ENCODE results near the gene CAMTA1.

Gene CAMTA1

DNA sequence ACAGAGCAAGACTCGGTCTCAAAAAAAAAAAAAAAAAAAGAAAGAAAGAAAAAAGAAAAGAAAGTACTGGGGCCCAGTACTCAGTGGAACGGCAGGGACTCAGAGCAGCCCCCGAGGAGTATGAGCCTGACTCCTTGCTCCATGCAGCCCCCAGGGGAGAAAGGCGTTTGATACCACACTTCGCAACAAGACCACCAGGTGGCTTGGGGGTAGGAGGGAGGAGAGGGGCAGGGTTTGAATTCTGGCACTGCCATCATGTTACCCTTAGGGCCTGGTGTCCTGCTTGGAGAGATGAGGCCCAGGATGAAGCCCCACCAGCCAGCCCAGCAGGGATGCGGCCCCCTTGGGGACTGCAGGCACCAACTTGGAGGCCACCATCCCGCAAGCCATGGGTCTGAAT is 664.5 kb downstream of the CAMTA1 start:
- Histone ChIP-seq H3K27ac (ENCODE audit: low read length) (no peak overlapping the region), H3K9me3 (ENCODE audit: control insufficient read depth, low read depth, low read length) (no peaks in the 10 kb centered on the region), H3K9ac (ENCODE audit: low read length) (no peak overlapping the region), H3K4me3 (ENCODE audit: low read length) (no peak overlapping the region), H3K4me1 (ENCODE audit: control insufficient read depth, low read depth, low read length) (no peaks in the 10 kb centered on the region), H3K27me3 (ENCODE audit: control insufficient read depth, insufficient read depth, low read length) (no peaks in the 10 kb centered on the region), H3K36me3 (ENCODE audit: control insufficient read depth, low read depth, low read length) (no peaks in the 10 kb centered on the region)

DNA sequence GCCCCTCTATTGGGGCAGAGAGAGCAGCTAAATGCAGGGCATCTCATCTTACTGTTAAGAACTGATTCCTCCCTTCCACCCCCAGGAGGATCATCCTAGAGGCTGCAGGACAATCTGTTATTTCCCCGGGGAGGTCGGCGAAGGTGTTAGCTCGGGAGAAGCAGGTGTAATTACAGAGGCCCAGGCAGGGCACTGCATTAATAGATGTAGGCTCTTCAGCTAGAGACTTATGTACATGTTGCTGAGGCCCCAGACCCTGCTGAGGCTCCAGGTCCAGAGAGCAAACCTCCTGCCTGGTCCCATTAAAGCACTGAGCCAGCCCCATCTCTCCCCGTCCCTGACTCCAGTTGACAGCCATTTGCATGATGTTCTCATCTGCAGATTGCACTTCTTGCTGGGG is 665.6 kb downstream of the CAMTA1 start:
- Histone ChIP-seq H3K27me3 (ENCODE audit: control insufficient read depth, insufficient read depth, low read length) (no peaks in the 10 kb centered on the region), H3K4me1 (ENCODE audit: control insufficient read depth, low read depth, low read length) (peaks cover 2% of the 10 kb centered on the region), H3K27ac (ENCODE audit: low read length) (no peak overlapping the region), H3K36me3 (ENCODE audit: control insufficient read depth, low read depth, low read length) (no peaks in the 10 kb centered on the region), H3K9me3 (ENCODE audit: control insufficient read depth, low read depth, low read length) (no peaks in the 10 kb centered on the region), H3K9ac (ENCODE audit: low read length) (no peak overlapping the region), H3K4me3 (ENCODE audit: low read length) (no peak overlapping the region)

DNA sequence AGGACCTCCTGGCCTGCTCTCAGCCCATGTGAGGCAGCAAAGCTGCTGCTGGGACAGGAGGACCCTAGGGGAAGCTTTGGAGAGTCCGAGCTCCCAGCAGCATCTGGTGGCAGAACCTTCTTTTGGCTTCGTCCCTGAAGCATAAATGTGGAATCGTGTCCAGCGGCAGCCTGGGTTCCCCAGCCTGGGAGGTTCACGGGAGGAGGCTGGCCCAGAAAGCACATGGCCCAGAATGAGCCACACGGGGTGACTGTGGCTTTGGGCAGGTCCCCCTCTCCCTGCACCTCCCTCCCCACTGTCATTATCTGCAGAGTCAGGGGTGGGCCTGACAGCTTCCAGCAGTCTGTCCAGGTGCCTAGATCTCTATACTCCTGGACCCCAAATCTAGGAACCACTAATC is 667.8 kb downstream of the CAMTA1 start:
- Histone ChIP-seq H3K4me3 (ENCODE audit: low read length) (no peak overlapping the region), H3K27me3 (ENCODE audit: control insufficient read depth, insufficient read depth, low read length) (no peaks in the 10 kb centered on the region), H3K9ac (ENCODE audit: low read length) (no peak overlapping the region), H3K9me3 (ENCODE audit: control insufficient read depth, low read depth, low read length) (no peaks in the 10 kb centered on the region), H3K4me1 (ENCODE audit: control insufficient read depth, low read depth, low read length) (peaks cover 7% of the 10 kb centered on the region), H3K27ac (ENCODE audit: low read length) (no peak overlapping the region), H3K36me3 (ENCODE audit: control insufficient read depth, low read depth, low read length) (no peaks in the 10 kb centered on the region)

DNA sequence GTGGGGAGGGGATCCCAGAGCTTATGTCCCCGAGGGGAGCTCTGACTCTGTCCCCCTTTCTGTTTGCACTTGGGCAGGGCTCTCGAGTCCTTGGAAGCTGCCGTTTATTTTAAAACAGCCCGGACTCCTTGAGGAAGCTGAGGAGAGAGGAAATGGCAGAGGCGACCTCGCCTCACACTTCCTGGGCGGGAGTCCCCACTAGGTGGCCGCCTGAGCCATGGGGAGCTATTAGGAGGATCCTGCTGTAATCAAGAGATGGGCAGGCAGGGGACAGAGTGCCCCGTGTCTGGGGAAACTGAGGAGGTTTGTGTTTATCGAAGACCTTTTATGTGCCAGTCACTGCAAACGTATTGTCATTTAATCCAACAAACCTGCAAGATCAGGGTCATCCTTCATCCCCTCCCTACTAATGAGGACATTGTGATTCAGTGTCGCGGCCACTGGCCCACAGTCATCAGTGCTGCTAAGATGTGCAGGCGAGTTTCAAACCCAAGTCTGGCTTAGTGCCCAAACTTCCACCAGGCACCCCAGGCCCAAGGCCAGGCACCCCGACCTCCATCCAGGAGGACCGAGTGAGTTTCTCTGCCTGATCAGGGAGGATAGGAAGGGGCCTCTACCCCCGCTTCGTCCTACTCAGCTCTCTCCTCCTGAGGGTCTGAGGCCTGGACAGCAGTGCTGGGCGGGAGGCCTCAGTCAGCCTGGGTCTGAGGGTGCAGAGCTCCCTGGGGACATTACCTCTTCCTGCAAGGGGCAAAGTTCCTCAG is 669.0 kb downstream of the CAMTA1 start:
- Histone ChIP-seq H3K9ac (ENCODE audit: low read length) (no peak overlapping the region), H3K4me3 (ENCODE audit: low read length) (no peak overlapping the region), H3K27ac (ENCODE audit: low read length) (no peak overlapping the region), H3K36me3 (ENCODE audit: control insufficient read depth, low read depth, low read length) (no peaks in the 10 kb centered on the region), H3K9me3 (ENCODE audit: control insufficient read depth, low read depth, low read length) (no peaks in the 10 kb centered on the region), H3K4me1 (ENCODE audit: control insufficient read depth, low read depth, low read length) (peaks cover 7% of the 10 kb centered on the region), H3K27me3 (ENCODE audit: control insufficient read depth, insufficient read depth, low read length) (no peaks in the 10 kb centered on the region)

DNA sequence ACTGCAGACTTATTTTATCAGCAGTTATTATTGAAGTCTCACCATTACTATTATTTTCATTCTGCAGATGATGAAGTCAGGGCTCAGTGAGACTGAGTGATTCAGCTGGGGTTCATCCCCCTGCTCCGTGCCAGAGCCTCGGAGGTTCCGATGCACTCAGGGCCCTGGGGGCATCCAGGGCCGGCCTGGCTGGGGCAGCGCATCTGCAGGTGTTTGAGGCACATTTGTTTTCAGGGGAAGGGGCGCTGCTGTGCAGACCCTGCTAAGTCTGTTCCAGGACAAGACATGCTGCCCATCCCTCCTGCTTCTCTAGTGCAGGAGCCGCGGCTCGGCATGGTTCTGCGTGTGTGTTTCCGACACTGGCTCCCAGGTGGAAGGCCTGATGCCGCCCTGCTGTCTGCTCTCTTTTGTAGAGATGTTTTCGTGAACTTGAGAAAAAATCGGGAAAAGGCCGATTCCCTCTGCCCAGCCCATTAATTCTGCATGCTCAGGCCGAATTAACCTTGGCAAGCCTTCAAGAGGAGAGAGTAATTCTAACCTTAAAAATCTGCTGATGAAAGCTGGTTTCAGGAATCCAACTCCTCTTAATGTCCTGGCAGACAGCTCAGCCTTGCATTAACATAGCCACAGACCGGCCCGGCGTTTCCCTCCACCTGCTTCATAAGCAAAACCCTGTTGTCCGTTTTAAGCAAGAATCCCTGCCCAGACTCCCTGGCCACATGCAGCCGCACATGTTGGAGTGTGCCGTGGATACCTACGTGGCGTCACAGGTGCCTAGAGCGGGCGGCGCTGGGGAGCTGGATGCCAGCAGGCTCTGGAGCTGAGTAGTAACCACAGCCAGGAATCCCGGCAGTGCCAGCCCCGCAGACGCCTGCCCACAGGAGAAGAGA is 669.9 kb downstream of the CAMTA1 start:
- H3K4me1 ChIP-seq (ENCODE audit: control insufficient read depth, low read depth, low read length) = peaks cover 7% of the 10 kb centered on the region
- H3K36me3 ChIP-seq (ENCODE audit: control insufficient read depth, low read depth, low read length) = no peaks in the 10 kb centered on the region
- no peaks in the 10 kb centered on the region for H3K9me3 ChIP-seq (ENCODE audit: control insufficient read depth, low read depth, low read length)
- H3K4me3 ChIP-seq (ENCODE audit: low read length) = no peak overlapping the region
- H3K27ac ChIP-seq (ENCODE audit: low read length) = no peak overlapping the region
- no peaks in the 10 kb centered on the region for H3K27me3 ChIP-seq (ENCODE audit: control insufficient read depth, insufficient read depth, low read length)
- H3K9ac ChIP-seq (ENCODE audit: low read length) = no peak overlapping the region

DNA sequence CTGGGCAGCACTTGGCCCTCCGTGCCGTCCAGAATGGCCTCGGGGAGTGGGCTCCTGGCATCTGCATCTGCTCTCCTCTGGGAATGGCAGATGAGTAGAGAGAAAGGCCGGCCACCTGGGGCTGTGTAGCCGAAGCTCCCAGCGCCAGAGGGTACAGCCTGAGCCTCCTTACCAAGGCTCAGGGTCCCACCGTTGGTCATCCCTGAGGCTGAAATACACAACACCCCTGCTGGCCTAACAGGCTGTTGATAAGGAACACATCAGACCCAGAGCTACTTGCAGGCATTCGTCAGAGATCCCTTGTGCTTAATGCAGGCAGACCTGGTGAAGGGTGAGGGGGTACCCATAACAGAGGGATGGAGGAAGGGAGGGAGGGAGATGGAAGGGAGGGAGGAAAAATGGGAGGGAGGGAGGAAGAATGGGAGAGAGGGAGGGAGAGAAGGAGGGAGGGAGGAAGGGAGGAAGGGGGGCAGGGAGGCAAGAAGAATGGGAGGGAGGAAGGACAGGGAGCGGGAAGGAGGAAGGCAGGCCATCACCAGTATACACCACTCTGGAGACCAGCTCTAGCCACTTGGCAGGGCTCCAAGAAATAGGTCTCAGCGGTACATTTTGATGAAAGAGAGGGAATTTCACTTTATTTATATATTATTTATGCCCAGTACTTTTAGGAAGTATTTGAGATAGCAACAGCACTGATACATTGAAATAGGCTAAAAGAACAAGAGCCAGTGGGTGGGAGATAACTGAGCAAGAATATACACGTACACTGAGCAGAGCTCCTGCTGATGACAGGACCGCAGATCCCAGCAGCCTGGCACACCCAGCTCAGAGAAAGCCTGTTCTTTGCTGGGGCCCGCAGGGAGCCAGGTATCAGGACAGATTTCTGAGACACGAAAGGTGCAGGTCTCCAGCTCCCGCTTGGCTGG is 670.8 kb downstream of the CAMTA1 start:
- Histone ChIP-seq H3K4me3 (ENCODE audit: low read length) (no peak overlapping the region), H3K9me3 (ENCODE audit: control insufficient read depth, low read depth, low read length) (no peaks in the 10 kb centered on the region), H3K27me3 (ENCODE audit: control insufficient read depth, insufficient read depth, low read length) (no peaks in the 10 kb centered on the region), H3K27ac (ENCODE audit: low read length) (no peak overlapping the region), H3K4me1 (ENCODE audit: control insufficient read depth, low read depth, low read length) (peaks cover 7% of the 10 kb centered on the region), H3K36me3 (ENCODE audit: control insufficient read depth, low read depth, low read length) (no peaks in the 10 kb centered on the region), H3K9ac (ENCODE audit: low read length) (no peak overlapping the region)

DNA sequence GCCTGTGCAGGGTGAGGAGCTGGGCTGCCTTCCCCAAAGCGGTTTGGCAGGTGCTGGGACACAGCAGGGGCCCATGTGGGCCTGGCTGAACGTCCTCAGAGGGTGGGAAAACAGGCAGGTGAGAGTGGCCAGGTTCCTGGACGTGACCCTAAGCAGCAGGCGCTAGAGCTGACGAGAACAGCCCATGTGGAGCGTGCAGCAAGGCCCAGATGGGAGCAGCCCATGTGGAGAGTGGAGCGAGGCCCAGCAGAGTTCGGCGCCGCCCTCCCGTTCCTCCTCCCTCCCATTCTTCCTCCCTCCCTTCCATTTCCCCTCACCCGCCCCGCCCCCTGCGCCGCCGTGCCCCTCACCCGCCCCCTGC is 671.4 kb downstream of the CAMTA1 start:
- Histone ChIP-seq H3K27me3 (ENCODE audit: control insufficient read depth, insufficient read depth, low read length) (no peaks in the 10 kb centered on the region), H3K4me3 (ENCODE audit: low read length) (no peak overlapping the region), H3K9me3 (ENCODE audit: control insufficient read depth, low read depth, low read length) (no peaks in the 10 kb centered on the region), H3K36me3 (ENCODE audit: control insufficient read depth, low read depth, low read length) (no peaks in the 10 kb centered on the region), H3K4me1 (ENCODE audit: control insufficient read depth, low read depth, low read length) (peaks cover 7% of the 10 kb centered on the region), H3K27ac (ENCODE audit: low read length) (no peak overlapping the region), H3K9ac (ENCODE audit: low read length) (no peak overlapping the region)

DNA sequence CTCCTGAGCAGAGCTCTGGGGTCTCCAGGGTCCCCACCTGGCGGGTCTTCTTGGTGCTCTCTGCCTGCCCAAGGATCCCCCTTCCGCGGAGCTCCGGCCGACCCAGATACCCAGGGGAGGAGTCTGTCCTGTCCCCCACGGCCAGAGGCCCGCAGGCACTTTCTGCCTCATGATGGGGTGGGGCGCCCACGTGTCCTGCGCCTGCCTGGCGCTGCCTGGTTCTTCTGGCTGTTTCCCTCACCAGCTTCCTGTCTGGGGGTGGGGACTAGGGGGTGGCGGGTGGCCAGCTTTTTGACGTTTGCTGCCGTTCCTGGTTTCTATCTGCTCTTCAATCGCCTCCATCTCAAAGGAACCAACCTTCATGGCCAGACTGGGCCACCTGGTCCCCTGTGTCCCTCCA is 672.6 kb downstream of the CAMTA1 start:
- Histone ChIP-seq H3K4me3 (ENCODE audit: low read length) (no peak overlapping the region), H3K9ac (ENCODE audit: low read length) (no peak overlapping the region), H3K27ac (ENCODE audit: low read length) (no peak overlapping the region), H3K36me3 (ENCODE audit: control insufficient read depth, low read depth, low read length) (no peaks in the 10 kb centered on the region), H3K27me3 (ENCODE audit: control insufficient read depth, insufficient read depth, low read length) (no peaks in the 10 kb centered on the region), H3K4me1 (ENCODE audit: control insufficient read depth, low read depth, low read length) (peaks cover 7% of the 10 kb centered on the region), H3K9me3 (ENCODE audit: control insufficient read depth, low read depth, low read length) (no peaks in the 10 kb centered on the region)

DNA sequence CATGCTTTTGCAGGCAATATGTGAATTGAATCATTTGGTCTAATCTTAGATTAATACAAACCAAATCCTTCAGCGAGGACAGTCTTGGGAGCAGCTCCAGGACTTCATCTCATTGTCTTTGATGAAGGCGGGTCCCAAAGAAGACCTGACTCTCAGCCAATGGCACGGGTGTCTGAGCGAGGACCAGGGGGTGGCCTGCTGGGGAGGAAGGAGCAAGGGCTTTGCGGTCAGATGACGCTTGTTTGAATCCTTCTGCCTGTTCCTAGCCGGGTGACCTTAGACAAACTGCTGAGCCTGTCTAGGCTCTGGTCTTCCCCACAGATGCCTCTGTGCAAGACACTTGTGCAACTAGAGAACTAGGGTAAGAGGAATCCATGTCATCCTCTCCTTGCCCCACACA is 673.7 kb downstream of the CAMTA1 start:
- Histone ChIP-seq H3K9me3 (ENCODE audit: control insufficient read depth, low read depth, low read length) (no peaks in the 10 kb centered on the region), H3K4me1 (ENCODE audit: control insufficient read depth, low read depth, low read length) (peaks cover 7% of the 10 kb centered on the region), H3K36me3 (ENCODE audit: control insufficient read depth, low read depth, low read length) (no peaks in the 10 kb centered on the region), H3K9ac (ENCODE audit: low read length) (no peak overlapping the region), H3K4me3 (ENCODE audit: low read length) (no peak overlapping the region), H3K27me3 (ENCODE audit: control insufficient read depth, insufficient read depth, low read length) (no peaks in the 10 kb centered on the region), H3K27ac (ENCODE audit: low read length) (no peak overlapping the region)

DNA sequence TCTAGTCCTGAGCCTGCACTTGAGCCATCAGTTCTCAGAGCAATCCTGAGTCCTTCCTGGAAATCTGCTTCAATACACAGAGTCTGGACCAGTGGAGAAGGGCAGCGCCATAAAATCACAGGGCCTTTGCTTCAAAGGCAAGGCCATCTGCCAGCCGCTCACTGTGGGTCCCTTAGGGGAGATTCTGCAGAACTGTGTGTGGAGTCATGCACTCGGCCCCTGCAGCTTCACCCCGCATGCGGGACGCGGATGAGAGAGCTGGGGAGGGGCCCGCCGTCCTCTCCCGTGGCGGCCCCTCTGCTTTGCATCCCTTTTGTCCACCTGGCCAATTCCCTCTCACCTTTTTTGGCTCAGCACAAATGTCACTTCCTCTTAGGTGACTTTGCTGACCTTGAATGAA is 674.7 kb downstream of the CAMTA1 start:
- no peaks in the 10 kb centered on the region for H3K27me3 ChIP-seq (ENCODE audit: control insufficient read depth, insufficient read depth, low read length)
- no peak overlapping the region for H3K27ac ChIP-seq (ENCODE audit: low read length)
- peaks cover 7% of the 10 kb centered on the region for H3K4me1 ChIP-seq (ENCODE audit: control insufficient read depth, low read depth, low read length)
- H3K9me3 ChIP-seq (ENCODE audit: control insufficient read depth, low read depth, low read length) = no peaks in the 10 kb centered on the region
- no peak overlapping the region for H3K9ac ChIP-seq (ENCODE audit: low read length)
- H3K4me3 ChIP-seq (ENCODE audit: low read length) = no peak overlapping the region
- no peaks in the 10 kb centered on the region for H3K36me3 ChIP-seq (ENCODE audit: control insufficient read depth, low read depth, low read length)

DNA sequence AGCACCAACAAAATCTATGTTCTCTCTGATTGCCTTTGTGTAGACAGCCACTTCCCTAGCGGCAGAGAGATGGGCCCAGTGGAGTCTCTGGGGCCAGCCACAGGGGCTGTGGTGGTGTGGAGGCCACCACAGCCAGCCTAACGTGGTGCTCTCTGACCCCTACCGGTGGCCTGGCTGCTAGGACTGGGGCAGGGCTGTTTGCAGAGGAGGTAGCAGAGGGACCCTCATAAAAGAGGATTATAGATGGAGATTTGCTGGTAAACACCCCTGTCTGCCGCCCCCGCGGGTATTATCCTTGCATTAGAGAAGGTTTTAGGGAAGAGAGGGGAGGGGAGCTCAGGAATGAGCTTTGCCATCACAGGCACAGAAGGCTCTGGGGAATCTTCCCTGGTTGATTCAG is 675.6 kb downstream of the CAMTA1 start:
- Histone ChIP-seq H3K27me3 (ENCODE audit: control insufficient read depth, insufficient read depth, low read length) (no peaks in the 10 kb centered on the region), H3K36me3 (ENCODE audit: control insufficient read depth, low read depth, low read length) (no peaks in the 10 kb centered on the region), H3K9ac (ENCODE audit: low read length) (no peak overlapping the region), H3K9me3 (ENCODE audit: control insufficient read depth, low read depth, low read length) (no peaks in the 10 kb centered on the region), H3K4me1 (ENCODE audit: control insufficient read depth, low read depth, low read length) (peaks cover 6% of the 10 kb centered on the region), H3K4me3 (ENCODE audit: low read length) (no peak overlapping the region), H3K27ac (ENCODE audit: low read length) (no peak overlapping the region)
